NCI-H146 treated with DMSO at 0.1 percent for 48 hours (cell line): ENCODE results near the gene SLC46A2.

Experiments
- DNase-seq: peaks from one replicate; lab custom pipeline; 2025; ENCODE audit not compliant: unreplicated experiment; lab: John Stamatoyannopoulos, UW

SLC46A2 gene

GRCh38 chr9:112861155-112861554 lies 29.5 kb downstream of the SLC46A2 start:
- DNase-seq: no peak

DNA sequence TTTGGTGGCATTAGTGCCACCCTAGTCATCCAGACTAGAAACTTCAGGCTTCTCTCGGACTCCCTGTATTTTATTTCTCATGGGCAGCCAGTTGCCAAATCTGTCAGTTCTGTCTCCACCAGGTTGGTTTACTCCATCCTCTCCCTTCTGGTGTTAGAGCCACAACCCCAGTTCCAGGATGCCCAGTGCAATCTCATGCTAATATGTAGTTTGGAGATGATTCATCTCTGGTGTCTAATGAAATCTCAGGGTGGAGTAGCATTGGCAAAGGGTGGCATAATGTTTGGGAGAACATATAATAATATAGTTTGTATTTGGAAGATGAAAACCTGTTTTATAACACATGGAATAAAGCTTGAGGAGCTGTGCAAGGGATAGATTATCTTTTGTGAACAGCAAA lies 30.2 kb downstream of the SLC46A2 start:
- no peak for DNase-seq

DNA sequence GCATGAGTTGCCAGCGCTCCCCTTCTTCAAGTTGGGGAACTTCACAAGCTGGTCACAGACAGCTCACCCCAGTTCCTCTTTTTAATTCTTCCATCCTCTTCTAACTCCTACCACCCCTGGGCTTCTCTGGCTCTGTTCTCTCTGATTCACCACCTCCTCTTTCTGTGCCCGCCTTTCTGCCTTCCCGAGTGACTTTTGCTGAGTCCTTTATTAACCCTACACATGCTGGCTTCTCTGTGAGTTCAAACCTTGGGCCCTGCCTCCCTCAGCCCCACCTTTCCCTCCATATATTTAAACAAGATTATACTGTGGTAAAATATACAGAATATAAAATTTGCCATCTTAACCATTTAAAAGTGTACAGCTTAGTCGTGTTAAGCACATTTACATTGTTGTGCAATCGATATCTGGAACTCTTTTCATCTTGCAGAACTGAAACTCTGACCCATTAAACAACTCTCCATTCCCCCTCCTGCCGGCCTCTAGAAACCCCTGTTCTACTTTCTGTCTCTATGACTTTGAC lies 32.0 kb downstream of the SLC46A2 start:
- no peak for DNase-seq

DNA sequence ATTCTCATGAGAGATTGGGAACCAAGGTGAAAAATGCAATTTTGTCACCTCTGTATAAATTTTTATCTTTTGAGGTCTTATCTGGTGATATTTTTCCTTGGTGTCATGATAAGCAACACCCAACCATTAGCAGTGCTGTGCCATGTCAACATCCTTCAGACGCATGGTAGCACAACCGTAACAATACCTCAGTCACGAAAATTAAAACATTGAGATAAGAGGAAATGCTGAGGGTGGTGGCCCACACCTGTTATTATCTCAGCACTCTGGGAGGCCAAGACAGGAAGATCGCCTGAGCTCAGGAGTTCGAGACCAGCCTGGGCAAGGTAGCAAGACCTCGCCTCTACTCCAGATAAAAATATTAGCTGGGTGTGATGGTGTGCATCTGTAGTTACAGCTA lies 32.7 kb downstream of the SLC46A2 start:
- no peak for DNase-seq

GRCh38 chr9:112856843-112857242 lies 33.8 kb downstream of the SLC46A2 start:
- no peak for DNase-seq

GRCh38 chr9:112856200-112856599 lies 34.5 kb downstream of the SLC46A2 start:
- DNase-seq: no peak

GRCh38 chr9:112854657-112855056 lies 36.0 kb downstream of the SLC46A2 start:
- DNase-seq: no peak

GRCh38 chr9:112853882-112854585 lies 36.6 kb downstream of the SLC46A2 start:
- no peak for DNase-seq

DNA sequence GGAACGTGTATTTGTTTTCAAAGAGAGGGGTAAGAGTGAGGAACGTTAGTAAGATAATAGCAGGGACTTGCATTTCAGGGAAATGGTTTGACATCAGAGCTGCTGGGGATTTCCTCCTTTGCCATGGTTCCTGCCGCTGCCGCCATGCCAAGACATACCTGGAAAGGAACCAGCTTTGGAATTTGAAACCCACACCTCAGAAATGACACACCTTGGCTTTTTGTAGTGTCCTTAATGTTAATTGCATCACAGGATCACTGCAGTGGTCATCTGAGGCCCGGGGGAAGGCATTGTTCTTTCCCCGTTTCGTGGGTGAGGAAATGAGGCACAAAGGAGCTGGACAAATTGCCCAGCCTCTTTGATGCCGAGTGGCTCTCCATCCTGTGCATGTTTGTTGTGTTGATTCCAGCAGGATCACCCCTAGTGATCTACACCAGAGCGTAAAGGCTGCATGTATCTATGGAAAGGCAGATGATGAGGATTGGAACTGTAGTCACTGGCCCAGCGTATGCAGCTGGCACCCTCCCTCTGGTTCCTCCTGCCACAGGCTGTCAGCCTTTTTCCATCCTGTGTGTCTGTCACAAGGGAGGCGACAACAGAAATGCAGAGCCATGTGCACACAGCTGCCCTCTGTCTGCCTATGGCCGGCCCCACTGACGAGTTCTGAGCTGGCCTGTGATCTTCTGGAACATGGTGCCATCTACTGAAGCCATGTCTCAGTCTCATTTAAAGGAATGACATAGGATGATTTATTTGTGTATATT lies 37.8 kb downstream of the SLC46A2 start:
- no peak for DNase-seq

DNA sequence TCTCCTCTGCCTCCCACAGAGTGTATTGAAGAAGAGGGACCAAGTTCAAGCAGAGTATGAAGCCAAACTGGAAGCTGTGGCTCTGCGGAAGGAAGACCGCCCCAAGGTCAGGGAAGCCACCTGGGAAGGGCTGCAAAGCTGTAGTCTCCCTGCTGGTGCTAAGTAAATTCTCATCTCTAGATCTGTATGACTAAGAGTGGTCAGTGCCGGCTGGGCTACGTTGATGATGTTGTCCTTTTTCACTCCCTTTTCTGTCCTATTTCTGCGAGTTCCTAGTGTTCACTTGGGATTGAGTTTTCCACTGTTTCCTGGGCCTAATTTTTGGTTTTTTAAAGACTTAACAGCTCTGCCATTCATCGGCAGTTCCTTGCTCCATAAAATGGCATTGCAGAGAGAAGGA lies 39.8 kb downstream of the SLC46A2 start:
- DNase-seq: no peak

GRCh38 chr9:112849363-112849922 lies 41.2 kb downstream of the SLC46A2 start:
- DNase-seq: no peak

- no peak for DNase-seq
Measured at GRCh38 chr9:112848316-112849151, 42.1 kb downstream of the SLC46A2 start.

DNA sequence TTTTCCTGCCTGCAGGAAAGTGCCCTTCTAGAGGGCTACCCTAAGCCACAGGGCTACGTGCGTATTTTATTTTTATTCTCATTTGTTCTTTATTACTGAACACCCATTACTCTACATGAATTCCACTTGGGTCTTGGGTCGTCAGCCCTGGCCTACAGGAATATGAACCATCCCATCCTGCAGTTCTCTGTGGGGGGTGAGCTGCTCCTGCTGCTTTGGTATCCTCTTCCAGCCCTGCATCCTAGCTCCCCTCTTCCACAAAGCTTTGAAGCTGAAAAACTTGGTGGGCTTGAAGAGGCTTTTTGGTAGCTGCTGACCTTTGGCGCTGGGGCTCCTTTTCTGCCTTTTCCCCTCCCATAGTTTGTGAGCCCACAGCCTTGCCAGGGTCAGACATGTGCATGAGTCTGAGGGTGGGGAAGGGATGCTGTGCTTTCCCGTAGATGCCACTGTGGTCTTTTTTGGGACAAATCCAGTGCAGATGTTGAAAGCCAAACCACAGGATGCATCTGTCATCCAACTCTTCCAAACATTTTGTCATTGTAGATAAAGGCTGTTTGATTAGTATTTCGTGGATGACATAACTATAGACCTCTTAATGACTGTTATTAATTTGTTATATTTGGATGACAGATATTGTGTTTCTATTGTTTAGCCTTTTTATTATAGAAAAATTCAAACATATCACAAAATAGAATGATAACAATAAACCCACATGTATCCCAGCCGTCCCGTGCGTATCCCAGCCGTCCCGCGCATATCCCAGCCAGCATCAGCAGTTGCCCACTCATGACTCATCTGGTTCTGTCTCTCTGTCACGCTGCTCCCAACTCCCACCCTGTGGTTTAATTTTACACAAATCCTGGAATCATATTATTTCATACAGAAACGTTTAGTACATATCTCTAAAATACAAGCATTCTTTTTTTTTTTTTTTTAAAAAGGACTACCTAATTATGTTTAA lies 43.9 kb downstream of the SLC46A2 start:
- DNase-seq: no peak

DNA sequence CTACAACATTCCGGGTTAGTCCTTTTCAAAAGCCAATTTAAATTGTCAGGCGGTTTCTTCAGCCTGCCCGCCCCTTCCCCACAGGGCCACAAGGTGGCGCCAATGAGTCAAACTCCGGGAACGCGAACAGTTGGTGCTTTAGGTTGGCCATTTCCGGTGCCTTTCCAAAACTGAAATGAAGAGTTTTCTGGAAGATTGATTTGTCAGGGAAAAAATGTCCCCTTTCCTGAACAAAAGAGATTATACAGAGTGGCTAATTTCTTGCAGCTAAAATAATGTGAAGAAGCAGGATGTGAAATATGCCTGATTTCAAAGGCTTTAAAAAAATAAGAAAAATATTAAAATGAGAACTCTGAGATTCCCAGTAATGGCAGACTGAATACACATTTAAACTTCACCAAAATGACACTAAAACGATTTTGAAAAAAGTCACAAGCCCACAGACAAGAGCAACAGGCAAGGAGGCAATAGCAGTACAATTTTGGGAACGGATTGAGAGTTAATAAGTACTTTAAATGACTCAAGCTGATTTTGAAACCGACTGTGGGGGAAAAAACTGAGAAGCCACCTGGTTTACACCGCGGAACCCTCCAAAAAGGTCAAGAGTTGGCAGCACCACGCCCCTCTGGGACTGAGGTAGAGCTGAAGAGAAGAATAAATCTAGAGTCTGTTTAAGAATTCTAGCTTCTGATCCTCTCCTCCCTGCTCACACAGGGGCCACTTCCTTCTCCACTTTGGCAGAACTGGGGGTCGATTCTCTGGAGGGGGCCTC lies 45.7 kb downstream of the SLC46A2 start:
- DNase-seq: peak; percentile 25

- no peak for DNase-seq
Measured at GRCh38 chr9:112842555-112842954, 48.1 kb downstream of the SLC46A2 start.

DNA sequence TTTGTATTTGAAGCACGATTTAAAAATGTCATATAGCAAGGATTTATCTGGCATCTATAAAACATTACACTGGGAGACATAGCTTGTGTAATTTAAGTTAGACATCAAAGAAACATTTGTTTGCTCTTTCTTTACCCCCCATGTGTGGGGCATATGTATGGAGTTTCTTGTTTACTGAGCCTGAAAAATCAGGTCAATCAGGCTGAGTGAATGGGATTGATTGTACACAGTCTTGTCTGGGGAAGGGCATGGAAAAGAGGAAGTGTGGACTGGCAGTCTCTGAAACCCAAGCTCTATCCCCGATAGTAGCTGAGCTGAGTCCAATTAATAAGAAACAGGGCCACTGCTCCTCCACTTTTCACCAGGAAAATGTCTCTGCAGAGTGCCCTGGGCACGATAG lies 49.4 kb downstream of the SLC46A2 start:
- DNase-seq: no peak

DNA sequence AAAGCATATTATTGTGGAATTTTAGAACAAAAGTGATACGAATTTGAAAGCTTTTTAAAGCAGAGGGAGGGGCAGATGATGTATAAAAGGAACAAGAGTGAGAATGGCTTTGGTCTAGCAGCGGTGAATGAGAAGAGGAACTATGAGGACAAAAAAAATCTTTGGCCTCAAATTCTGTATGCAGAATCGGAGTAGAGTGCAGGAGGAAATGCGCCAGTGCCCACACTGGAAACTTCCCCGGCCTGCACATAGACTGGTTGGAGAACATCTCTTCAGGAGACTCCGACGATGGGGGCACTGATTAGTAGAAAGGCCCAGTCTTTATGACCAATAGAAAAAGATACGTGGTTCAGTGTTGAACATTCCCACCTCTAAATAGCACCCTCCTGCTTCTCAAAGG lies 51.3 kb downstream of the SLC46A2 start:
- no peak for DNase-seq

GRCh38 chr9:112838342-112838741 lies 52.3 kb downstream of the SLC46A2 start:
- no peak for DNase-seq

DNA sequence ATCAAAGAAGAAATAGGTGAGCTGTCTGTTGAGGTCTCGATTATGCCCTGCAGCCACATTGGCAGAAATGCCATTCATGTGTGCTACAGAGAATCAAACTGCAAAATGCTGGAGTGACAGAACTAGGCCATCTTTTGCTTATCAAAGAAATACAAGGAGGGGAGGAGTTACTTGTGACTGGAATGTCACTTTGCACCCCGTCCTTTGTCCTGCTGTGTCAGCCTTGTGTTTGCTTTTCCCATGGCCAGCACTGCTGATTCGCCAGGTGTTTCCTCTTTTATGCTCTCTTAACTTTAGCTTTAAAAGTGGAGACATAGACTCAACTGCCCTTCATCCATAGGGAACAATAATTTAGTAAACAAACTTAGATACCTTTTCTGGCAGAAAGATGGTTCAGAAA lies 54.3 kb downstream of the SLC46A2 start:
- no peak for DNase-seq
